DLD1 (cell line): ENCODE measurements around the gene FAM229A.
"Not testable (repeated sequence)": the region's sequence is repeated elsewhere in the genome, so short reads cannot be mapped to it uniquely, and the experiment has no call there.

ENCODE experiments used
- in situ Hi-C: cut with HindIII; loops from 2 replicates; pipeline ENCODE4 v1.10.0; 2017; ENCODE audit warnings: low sequenced_read_pairs

Gene FAM229A, protein sequence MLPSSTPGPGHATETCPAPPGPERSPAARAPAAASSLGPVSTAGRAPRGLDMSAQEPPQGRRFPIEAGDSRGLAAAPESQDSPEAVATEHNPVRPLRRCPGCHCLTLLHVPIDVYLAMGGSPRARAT

DNA sequence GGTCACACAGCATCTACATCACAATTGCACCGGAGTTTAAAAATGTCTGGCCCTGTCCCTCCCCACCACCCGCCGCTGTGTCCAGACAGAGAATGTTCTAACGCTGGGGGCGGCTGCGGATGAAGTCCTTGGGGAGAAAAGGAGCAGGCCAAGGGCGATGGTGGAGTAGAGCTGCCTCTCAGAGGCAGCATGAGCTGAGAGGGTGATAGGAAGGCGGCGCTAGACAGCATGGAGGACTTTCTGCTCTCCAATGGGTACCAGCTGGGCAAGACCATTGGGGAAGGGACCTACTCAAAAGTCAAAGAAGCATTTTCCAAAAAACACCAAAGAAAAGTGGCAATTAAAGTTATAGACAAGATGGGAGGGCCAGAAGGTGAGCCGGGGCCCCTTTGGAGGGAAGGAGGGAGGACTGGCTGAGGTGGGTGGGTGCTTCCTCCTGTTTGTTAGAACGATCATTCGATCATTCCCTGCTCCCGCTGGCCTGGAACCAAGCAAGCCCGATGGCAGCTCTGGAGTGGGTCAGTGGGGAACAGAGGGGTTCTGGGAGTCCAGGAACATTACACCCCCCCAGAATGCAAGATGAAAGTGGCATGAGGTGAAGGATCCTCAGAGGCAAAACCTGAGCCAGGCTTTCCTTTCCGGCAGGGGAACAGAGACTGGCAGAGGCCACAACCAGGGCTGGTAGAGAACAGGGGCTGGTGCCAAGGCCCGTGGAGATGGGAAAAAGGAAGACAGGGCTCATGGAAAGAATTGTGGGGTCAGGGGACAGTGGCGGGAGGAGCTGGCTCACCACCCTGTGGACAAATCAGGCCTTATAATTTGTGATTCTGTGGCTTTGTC, at the start of gene FAM229A, which contains the start of gene TSSK3:
Gene FAM229A, minus strand, starts transcription at position 12 of the 840 bp plus-strand sequence. CDS start 394 bp downstream, outside the sequence.
Gene TSSK3, plus strand, starts transcription at position 66 of the 840 bp plus-strand sequence. Its CDS starts 163 bp downstream, at position 229.
- in situ Hi-C loops = no loop called here

DNA sequence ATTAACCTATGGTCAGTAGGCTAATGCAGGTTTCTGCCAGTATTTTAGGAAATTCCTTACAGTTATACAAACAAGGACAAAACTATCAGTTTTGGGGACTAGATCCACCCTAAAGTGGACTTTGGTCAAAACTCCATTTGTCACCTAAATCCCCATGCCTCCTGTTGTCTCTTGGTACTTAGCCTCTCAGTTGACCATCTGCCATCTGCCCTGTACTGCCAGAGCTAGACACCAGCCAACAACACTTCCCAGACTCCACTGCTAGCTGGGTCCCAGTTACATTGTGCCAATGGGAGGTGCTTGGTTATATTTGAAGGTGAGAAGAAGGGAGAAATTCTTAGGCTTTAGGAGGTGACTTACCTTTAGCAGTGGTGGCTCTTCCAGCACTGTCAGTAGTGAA, 49.0 kb upstream of the FAM229A start:
- in situ Hi-C loops = no loop called here

DNA sequence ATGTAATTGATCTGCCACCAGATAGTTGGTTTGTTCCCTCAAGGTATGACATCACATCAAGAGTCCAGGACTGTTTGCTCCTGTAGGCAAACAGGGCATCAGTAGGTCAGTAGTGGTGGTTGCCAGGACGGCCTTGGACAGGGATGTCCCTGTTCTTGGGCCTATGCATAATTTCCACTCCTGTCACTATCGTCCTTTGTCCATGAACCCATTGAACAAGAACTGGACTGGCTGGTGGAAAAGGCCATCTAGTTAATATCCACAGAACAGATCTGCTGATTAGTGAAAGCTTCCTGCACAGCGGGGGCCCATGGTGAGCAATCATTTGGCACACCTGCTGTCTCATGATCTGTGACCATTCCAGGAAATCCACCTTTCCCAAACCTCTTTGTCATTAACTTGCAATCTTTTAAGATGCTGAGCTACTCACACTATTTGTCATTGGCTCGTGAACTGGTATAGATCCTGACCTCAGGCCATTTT, 44.4 kb upstream of the FAM229A start:
- in situ Hi-C loops = no loop called here

DNA sequence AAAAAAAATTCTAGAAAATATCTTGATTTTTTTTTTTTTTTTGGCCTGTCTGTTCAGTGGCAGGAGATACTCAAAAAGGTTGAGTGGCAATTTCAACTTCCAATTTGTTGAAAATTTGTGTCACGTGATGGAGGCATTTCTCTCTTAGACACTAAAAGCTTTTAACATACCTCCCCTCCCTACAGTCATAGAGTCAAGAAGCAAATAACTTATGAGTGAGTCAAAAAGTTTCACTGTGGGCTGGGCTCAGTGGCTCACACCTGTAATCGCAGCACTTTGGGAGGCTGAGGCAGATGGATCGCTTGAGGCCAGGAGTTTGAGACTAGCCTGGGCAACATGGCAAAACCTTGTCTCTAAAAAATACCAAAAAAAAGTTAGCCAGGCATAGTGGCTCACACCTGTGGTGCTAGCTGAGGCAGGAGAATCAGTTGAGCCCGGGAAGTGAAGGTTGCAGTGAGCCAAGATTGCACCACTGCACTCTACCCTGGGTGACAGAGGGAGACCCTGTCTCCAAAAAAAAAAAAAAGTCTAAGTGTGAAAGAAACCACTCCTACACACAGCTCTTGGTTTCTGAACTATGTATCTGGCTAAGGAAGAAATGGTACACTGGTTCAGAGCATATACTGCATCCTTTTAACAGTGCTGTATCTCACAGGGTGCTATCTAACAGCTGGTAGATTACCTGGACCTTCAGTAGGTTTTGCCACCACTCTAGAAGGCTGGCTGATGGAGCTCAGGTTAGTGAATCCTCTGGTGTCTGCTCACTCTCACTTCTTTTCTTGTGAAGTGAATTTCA, 43.6 kb upstream of the FAM229A start:
- in situ Hi-C loops = no loop called here

DNA sequence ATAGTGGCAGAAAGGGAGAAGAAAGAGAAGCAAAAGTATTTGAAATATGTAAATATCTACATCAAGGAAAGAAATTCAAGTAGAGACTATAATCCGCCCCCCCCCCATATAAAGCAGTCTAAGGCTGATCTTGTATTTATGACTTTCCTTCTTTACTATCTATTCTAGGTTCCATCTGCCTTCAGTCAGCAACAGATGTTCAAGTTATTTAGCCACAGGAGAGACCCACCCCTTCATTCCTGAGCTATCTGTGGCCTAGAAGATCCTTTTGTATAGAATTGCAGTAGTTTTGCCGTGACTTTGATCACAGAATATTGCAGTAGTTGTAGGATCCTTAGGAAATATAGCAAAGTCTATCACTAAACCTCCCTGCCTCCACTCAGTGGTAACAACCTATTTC, 42.7 kb upstream of the FAM229A start:
- in situ Hi-C loops = no loop called here

DNA sequence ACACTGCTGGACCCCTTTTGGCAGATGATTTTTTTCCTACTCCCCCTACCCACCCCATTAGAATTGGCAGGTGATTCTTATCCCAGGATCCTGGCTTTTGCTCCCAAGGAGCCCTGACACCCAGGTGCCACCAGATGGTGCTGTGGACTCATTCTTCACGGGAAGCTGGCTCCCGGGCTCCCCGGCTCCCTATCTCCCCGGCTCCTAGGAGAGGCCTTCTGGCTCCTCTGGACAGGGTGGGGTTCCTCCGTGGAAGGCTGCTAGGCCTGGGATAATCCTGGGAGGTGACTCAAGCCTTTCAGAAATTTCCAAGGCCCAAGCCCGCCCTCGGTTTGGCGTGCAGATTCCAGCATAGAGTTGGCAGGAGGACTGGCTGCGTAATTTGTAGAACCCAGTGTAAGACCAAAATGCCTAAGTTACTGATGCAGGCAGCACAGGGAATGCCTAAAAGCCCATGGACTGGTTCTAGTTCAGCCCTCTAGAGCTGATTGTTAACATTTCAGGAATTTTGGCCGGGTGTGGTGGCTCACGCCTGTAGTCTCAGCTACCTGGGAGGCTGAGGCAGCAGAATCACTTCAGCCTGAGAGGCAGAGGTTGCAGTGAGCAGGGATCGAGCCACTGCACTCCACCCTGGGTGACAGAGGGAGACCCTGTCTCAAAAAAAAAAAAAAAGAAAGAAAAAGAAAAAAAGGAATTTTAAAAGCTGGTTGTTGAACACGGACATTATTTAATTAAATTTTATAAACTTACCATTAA, 38.8 kb upstream of the FAM229A start:
- in situ Hi-C loops = no loop called here

DNA sequence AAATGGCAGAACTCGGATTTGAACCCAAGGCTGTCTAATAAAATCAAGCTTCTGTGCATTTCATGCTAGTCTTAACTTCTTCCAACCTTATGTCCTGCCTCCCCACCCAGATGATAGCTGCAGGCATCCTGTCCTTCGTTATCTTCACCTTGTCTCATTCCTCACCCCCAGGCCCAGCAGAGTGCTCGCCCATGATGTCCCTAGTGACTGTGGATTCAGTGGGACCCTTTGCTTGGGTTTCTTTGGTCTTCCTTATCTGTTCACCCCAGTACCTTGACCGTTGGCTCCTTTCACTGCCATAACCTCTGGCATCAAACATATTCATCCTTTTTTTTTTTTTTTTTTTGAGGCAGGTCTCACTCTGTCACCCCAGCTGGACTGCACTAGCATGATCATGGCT, 37.6 kb upstream of the FAM229A start:
- in situ Hi-C loops = no loop called here

DNA sequence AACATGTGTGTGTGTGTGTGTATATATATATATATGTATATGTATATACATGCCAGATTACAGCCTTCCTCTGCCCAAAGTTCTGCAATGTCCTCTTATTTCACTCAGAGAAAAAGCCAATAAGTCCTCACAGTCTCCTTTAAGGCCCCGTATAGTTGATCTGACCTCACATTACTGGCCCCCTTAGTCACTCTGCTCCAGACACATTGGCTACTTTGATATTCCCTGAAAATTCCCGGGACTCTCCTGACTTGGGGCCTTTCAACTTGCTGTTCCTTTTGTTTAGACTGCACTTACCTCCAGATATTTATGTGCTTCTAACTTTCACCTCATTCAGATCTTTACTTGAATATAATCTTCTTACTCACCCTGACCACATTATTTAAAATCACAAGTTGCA, 36.1 kb upstream of the FAM229A start:
- in situ Hi-C loops = no loop called here

DNA sequence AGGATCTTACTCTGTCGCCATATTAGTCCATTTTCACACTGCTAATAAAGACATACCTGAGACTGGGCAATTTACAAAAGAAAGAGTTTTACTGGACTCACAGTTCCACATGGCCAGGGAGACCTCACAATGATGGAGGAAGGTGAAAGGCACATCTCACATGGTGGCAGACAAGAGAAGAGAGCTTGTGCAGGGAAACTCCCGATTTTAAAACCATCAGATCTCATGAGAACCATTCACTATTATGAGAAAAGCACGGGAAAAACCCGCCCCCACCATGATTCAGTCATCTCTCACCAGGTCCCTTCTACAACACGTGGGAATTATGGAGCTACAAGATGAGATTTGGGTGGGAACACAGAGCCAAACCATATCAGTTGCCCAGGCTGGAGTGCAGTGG, 34.2 kb upstream of the FAM229A start:
- in situ Hi-C loops = not testable (repeated sequence)

DNA sequence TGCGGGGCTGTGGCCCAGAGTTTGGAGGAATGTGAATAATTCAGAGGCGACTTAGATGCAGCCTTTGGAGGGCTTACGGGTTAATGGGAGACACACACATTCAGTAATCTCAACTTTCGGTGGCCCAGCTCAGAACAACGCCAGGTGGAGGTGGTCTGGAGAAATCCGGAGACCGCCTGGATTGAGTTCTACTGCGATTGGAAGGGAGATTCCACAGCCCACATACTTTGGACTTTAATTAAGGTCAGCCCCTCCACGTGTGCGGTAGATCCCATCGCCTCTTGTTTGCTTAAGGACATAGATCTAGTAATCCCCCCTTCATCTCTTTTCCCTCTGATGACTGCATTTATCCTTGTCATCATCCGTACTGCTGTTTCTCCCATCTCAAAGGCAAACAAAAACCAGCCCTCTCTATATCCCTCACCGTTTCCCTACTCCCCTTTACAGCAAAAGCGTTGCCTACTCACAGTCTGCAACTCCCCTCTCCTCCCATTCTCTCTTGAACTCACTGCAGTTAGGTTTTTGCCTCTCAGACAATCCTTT, 32.7 kb upstream of the FAM229A start:
- in situ Hi-C loops = no loop called here

DNA sequence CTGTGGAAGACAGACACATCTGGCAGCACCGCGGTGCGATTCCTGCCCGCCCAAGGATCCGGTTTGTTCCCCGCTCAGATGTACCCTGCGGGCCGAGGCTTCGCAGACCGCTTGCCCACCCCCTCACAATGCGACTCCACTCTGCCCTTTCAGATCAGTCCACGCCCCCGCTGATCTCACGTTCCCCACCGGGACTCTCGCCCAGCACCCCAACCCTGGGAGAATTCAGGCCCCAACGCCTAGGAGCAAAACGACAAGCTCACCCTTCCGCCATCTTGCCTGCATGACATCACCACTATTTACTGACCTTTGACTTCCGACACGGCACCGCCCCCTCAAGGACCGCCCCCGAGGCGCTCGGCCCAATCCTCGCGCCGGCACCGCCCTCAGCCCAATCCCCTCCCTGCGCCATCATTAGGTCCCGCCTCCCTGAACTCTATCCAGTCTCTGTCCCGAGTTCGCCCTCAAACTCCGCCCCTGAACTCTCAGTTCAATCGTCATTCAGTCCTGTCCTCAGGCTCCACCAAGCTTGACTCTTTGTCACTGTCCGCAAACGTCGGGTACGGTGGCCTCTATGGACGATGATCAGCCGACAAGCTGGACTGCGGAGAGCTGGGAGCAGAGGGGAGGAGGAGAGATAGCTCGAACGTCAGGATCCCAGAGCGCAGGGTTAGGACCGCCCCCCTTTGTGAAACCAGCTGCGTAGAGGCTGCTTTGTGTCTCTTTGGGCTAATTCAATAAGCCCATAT, 32.0 kb upstream of the FAM229A start, which contains the start of gene BSDC1:
Gene BSDC1, minus strand, starts transcription at position 301 of the 749 bp plus-strand sequence. Its CDS starts 27 bp downstream, at position 274.
- in situ Hi-C loops = no loop called here

DNA sequence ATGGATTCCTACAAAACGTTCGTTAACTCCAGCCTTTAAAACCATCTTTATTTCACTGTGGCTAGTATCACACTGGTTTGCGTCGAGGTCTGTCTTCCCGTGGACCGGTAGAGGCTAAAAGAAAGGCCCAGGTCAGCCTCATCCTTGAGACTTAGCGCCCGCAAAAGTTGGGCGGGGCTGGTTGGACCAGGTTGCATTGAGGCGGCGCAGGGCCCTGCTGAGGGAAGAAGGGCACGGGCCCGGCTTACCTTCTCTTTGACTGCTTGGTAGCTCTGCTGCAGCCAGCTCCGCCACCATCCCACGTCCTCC, 31.5 kb upstream of the FAM229A start:
- in situ Hi-C loops = no loop called here

DNA sequence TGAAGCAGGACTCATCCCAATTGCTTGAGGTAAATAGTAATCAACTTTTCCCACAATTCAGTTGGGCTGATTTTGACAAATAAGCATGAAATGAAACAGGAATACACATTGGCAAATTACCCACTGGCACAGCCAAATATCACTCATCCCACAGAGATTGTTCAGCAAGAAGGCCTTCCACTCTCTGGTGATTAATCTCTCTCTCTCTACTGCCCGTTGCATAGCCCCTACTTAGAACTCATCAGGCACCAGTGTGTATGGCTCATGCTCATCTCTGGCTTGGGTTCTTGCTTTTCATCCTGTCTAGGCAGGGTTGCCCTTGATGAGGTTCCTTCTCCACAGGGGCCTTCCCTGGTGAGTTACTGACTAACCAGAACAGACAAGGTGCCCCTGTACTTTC, 30.9 kb upstream of the FAM229A start:
- in situ Hi-C loops = no loop called here

DNA sequence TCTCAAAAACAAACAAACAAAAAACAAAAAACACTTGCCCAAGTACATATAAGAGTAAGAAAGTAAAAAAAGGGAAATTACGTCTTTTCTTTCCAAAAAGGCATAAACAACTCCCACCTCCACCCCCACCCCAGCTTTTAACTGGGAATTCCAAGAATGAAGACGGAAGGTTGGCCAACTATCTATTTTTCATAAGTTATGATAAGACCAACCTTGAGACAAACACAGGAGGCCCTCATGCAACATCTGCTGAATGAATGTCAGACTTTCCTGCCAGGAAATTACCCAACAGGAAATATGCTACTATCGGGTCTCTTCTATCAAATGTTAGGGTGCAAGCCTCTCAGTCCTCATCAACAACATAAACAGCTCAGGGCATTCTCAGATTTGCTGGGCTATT, 30.0 kb upstream of the FAM229A start:
- in situ Hi-C loops = no loop called here

DNA sequence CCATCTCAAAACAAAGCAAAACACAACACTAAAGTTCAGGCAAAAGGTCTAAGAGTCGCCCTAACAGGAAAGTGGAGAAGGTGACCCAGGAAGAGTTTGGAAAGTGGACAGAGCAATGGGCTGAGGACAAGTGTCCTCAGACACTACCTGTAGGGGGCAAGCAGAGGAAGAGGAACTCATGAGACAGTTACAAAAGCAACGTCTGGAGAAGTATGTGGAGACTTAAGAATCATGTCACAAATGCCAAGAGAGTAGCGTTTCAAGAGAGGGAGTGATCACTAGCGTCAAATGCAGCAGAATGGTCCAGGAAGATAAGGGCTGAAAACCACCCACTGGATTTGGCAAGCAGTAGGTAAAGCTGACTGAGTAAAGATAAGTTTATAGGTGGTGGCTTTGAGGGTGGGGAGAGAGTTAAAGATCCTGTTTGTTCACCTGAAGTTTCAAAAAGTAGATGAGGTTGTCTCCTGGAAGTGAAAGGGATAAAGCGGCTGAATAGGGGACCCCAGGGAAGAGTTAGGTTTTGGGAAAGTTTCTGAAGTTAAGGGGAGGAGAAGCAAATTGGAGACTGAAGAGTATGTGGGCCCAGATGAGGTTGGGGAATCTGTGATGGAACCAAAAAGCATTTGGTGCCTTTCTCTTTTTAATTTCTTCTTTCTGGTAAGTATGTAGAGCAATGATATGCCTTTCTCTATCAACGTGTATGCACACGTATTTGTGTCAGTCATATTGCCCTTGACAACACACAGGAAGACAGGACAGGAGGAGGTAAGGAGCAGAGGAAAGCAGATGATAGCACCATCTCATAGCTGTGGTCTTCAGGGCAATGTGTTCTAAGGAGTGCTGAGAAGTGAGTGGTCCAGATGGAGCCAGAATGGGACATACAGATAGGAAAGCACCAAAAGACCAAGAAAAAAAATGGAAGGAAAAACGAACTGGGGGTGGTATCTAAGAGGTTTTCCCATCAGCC, 28.9 kb upstream of the FAM229A start:
- in situ Hi-C loops = no loop called here

DNA sequence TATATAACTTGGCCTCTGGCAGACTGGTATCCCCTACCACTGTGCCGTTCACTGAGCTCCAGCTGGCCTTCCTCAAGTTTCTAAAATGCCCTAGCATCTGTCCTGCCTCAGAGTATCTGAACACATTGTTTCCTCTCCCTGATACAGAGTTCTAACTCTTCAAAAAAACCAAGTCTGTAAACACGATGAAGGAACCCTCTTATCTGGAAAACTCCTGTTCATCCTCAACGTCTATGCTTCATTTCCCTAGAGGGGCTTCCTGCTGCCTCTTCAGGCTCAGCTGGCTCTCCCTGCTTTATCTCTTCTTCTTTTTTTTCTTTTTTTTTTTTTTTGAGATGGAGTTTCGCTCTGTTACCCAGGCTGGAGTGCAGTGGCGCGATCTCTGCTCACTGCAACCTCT, 26.4 kb upstream of the FAM229A start:
- in situ Hi-C loops = no loop called here

DNA sequence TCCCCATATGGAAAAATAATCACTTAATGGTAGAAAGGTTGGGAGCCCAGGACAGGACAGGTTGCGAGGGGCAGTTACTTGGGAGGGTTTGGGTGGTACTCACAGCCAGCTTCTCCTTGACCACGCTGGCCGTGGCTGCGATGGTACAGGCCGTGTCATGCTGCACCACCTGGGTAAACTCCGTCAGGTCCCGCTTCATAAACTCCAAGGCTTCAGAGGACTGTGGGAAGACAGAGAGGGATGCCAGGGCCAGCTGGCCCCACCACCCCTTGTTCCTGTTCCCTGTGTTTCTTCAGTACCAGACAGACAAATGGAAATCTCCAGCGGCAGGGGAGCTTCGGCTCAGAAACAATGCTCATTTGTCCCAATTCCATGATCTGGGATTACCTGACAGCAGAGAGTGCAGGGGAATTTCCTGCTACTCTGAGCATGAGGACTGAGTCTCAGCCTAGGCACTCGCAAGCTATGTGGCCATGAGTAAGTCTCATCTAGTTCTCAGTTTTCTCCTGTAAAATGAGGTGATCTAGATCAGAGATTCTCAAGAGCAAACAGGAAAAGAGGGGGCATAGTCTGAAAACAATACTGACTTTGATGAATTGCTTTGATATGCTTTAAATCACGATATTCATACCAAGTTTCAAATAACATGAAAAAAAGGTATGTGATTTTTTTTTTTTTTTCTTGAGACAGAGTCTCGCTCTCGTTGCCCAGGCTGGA, 24.5 kb upstream of the FAM229A start:
- in situ Hi-C loops = no loop called here

DNA sequence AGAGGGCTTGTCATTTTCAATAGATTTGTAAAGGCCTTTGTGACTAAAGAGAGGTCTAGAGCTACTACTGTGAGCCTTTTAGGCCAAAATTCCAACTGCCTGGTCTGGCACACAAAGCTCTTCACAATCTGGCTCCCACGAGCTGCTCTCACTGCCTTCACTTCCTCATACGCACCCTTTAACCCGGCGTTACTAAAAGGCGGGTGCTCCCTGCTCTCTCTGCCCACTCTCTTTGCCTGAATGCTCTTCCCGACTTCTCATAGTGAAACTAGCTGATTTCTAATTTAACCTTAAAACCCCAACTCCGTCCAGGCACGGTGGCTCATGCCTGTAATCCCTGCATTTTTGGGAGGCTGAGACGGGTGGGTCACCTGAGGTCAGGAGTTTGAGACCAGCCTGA, 17.8 kb upstream of the FAM229A start:
- in situ Hi-C loops = no loop called here
